ENCODE results near the gene RASSF3.
A peak's percentile ranks its signal among the peaks of the same experiment; 100 is the strongest.

The RASSF3 gene

DNA sequence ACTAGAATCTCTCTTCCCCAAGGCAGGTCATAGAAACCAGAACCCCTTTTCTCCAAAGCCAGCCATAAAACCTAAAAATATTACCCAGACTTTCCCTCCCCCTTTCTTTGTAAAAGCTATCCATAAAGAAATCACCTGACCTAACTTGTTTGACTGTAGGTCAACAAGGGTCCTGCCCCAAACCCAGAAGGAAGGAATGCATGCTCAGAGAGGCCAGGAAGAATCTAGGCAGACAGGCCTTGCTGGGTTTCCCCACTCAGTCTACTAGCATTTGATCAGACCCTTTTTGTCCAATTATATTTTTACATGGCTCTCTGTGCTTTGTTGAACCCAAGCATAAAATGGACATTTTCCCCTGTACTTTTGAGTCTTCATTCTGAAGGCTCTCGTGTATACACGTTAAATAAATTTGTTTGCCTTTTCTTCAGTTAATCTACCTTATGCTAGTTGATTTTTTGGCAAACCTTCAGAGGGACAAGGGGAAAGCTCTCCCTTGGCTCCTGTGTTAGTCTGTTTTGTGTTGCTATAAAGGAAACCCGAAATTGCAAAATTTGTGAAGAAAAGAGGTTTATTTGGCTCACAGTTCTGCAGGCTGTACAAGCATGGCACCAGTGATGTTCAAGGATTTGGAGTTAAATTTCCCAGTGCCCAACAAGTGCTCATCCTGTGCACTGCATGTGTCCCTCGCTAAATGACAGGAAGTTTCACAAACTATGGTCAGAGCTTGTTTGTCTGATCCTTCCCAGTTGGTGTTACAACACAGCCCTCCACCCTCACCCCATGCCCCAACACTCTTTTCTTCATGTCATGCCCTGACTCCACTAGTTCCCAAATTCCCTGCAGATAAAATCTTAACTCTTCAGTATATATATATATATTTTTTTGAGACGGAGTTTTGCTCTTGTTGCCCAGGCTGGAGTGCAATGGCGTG, 14.2 kb upstream of the RASSF3 start:
- 90 to 92% methylated on average over 6 of the region's 6 CpGs for whole genome bisulfite sequencing, 2 experiments
- Histone ChIP-seq H3K4me1 (ENCODE audit: control insufficient read depth, insufficient read depth, low read length) (no peaks in the 10 kb centered on the region), H3K27me3 (ENCODE audit: control insufficient read depth, insufficient read depth, low read length, poor library complexity, severe bottlenecking) (no peaks in the 10 kb centered on the region), H3K4me3 (ENCODE audit: insufficient read depth, low read depth, low read length) (no peak overlapping the region), H3K9me3 (ENCODE audit: control insufficient read depth, low read length) (no peaks in the 10 kb centered on the region), H3K27ac (ENCODE audit: insufficient read depth, low read depth, low read length, poor library complexity, severe bottlenecking) (no peak overlapping the region), H3K36me3 (ENCODE audit: control insufficient read depth, insufficient read depth, low read length) (no peaks in the 10 kb centered on the region)

DNA sequence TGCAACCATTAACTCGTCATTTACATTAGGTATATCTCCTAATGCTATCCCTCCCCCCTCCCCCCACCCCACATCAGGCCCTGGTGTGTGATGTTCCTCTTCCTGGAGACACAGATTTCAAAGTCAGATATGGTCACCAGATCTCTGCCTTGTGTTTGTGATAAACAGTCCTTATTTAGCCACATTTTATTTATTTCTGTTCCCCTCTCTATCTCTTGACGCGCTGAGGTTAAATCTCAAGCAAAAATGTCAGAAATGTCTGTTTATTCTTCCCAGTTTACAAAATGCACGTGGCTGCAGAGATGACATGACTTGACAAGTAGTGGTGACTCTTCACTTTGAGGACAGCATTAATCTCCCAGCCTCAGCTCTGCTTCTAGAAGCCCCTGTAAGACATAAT, 11.5 kb upstream of the RASSF3 start:
- Histone ChIP-seq H3K27ac (ENCODE audit: insufficient read depth, low read depth, low read length, poor library complexity, severe bottlenecking) (no peak overlapping the region), H3K4me3 (ENCODE audit: insufficient read depth, low read depth, low read length) (no peak overlapping the region), H3K4me1 (ENCODE audit: control insufficient read depth, insufficient read depth, low read length) (no peaks in the 10 kb centered on the region), H3K36me3 (ENCODE audit: control insufficient read depth, insufficient read depth, low read length) (no peaks in the 10 kb centered on the region), H3K27me3 (ENCODE audit: control insufficient read depth, insufficient read depth, low read length, poor library complexity, severe bottlenecking) (no peaks in the 10 kb centered on the region), H3K9me3 (ENCODE audit: control insufficient read depth, low read length) (no peaks in the 10 kb centered on the region)
- WGBS, 2 experiments: 84 to 87% methylated on average over 4 of the region's 4 CpGs

DNA sequence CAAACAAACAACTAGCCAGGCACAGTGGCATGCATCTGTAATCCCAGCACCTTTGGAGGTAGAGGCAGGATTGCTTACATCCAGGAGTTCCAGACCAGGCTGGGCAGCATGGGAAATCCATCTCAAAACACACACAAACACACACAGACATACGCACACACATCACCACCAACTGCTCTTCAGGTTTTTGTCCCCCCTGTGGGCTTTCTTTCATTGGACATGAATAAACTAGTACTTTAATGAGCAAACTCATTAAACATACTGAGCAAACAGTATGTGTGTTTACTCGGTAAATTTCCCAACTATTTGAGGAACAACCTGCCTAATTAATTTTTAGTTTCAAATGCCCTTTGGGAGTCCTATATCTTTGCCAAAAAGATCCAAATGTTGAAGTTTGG, 10.1 kb upstream of the RASSF3 start:
- H3K4me3 ChIP-seq (ENCODE audit: insufficient read depth, low read depth, low read length): no peak overlapping the region
- no peak overlapping the region for H3K27ac ChIP-seq (ENCODE audit: insufficient read depth, low read depth, low read length, poor library complexity, severe bottlenecking)
- no peaks in the 10 kb centered on the region for H3K9me3 ChIP-seq (ENCODE audit: control insufficient read depth, low read length)
- no peaks in the 10 kb centered on the region for H3K36me3 ChIP-seq (ENCODE audit: control insufficient read depth, insufficient read depth, low read length)
- 89 to 94% methylated on average over 2 of the region's 2 CpGs for WGBS, 2 experiments
- no peaks in the 10 kb centered on the region for H3K4me1 ChIP-seq (ENCODE audit: control insufficient read depth, insufficient read depth, low read length)
- H3K27me3 ChIP-seq (ENCODE audit: control insufficient read depth, insufficient read depth, low read length, poor library complexity, severe bottlenecking): no peaks in the 10 kb centered on the region

DNA sequence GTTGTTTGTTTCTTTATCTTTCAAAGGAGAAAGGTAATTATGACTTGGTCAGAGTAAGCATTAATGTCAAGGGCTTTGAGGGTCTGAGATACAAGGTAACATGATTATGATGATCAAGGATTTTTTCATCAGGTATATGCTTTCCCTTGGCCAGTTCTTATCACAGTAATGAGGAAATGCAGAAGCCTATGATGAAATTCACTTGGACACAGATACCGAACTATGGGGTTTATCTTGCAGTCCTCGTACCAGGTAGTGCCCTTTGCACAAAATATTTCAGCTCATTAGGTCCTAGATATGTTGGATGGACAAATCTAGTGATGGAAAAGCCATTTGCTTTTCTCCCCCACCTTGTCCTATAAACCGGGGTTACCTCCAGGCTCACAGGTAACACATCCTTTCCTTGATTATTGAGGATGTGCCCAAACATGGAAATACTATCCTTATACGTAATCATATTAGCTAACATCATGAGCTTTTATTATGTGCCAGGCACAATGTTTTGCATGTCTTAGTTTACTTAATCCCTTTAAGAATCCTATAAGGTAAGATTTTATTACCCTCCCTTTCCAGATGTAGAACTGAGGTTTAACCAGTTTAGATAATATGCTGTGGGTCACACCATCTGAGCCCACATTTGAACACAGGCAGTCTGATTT, 7.0 kb upstream of the RASSF3 start:
- 91 to 96% methylated on average over 4 of the region's 4 CpGs for WGBS, 2 experiments
- Histone ChIP-seq H3K4me1 (ENCODE audit: control insufficient read depth, insufficient read depth, low read length) (no peaks in the 10 kb centered on the region), H3K27ac (ENCODE audit: insufficient read depth, low read depth, low read length, poor library complexity, severe bottlenecking) (no peak overlapping the region)

DNA sequence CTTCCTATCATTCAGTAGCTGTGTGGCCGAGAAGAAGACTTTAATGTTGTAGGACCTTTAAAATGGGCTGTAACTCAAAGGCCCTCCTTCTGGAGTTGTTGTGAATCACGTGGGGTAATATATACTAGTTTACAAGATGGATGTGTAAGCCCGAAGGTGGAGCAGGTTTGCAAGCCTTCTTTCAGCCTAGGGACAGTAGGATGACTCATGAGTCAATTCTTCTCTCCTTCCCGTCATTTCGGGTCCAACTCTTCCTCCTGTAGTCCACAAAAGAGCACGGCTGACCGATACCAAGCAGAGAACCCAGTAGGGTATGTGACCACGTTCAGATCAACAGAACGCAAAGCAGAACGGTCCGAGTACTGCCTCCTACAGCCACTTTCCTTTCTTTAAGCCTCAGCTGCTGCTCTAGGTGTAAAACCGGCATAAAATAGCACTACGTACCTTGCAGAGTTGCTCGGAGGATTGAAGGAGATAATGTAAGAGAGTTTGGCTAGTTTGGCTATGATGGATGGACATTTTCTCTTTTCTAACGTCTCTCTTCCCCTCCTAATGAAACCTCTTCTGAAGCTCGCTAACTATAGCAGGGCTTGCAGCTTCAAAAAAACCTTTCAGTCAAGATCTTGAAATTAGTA, 1.3 kb upstream of the RASSF3 start:
- Histone ChIP-seq H3K9me3 (ENCODE audit: control insufficient read depth, low read length) (no peaks in the 10 kb centered on the region), H3K36me3 (ENCODE audit: control insufficient read depth, insufficient read depth, low read length) (no peaks in the 10 kb centered on the region), H3K4me3 (ENCODE audit: insufficient read depth, low read depth, low read length) (peak overlapping the region; percentile 80), H3K27ac (ENCODE audit: insufficient read depth, low read depth, low read length, poor library complexity, severe bottlenecking) (peak overlapping the region; percentile 74), H3K4me1 (ENCODE audit: control insufficient read depth, insufficient read depth, low read length) (no peaks in the 10 kb centered on the region), H3K27me3 (ENCODE audit: control insufficient read depth, insufficient read depth, low read length, poor library complexity, severe bottlenecking) (no peaks in the 10 kb centered on the region)
- 6 to 9% methylated on average over 16 of the region's 16 CpGs for WGBS, 2 experiments

More for the DNA sequence above, 7.0 kb upstream of the RASSF3 start:
- H3K27me3 ChIP-seq (ENCODE audit: control insufficient read depth, insufficient read depth, low read length, poor library complexity, severe bottlenecking): no peaks in the 10 kb centered on the region
- H3K9me3 ChIP-seq (ENCODE audit: control insufficient read depth, low read length): no peaks in the 10 kb centered on the region
- H3K4me3 ChIP-seq (ENCODE audit: insufficient read depth, low read depth, low read length): no peak overlapping the region
- no peaks in the 10 kb centered on the region for H3K36me3 ChIP-seq (ENCODE audit: control insufficient read depth, insufficient read depth, low read length)

GRCh38 chr12:64609536-64610078, 688 bp upstream of the RASSF3 start:
- 0% methylated on average over 14 to 15 of the region's 15 CpGs for WGBS, 2 experiments
- peak overlapping the region; percentile 74 for H3K27ac ChIP-seq (ENCODE audit: insufficient read depth, low read depth, low read length, poor library complexity, severe bottlenecking)
- no peaks in the 10 kb centered on the region for H3K4me1 ChIP-seq (ENCODE audit: control insufficient read depth, insufficient read depth, low read length)

GRCh38 chr12:64610660-64611340, 505 bp downstream of the RASSF3 start:
- Histone ChIP-seq H3K27me3 (ENCODE audit: control insufficient read depth, insufficient read depth, low read length, poor library complexity, severe bottlenecking) (no peaks in the 10 kb centered on the region), H3K27ac (ENCODE audit: insufficient read depth, low read depth, low read length, poor library complexity, severe bottlenecking) (peak overlapping the region; percentile 81), H3K4me3 (ENCODE audit: insufficient read depth, low read depth, low read length) (peak overlapping the region; percentile 80), H3K9me3 (ENCODE audit: control insufficient read depth, low read length) (no peaks in the 10 kb centered on the region), H3K4me1 (ENCODE audit: control insufficient read depth, insufficient read depth, low read length) (no peaks in the 10 kb centered on the region), H3K36me3 (ENCODE audit: control insufficient read depth, insufficient read depth, low read length) (no peaks in the 10 kb centered on the region)
- WGBS, 2 experiments: 0 to 1% methylated on average over 60 of the region's 60 CpGs

More at GRCh38 chr12:64609536-64610078, 688 bp upstream of the RASSF3 start:
- Histone ChIP-seq H3K9me3 (ENCODE audit: control insufficient read depth, low read length) (no peaks in the 10 kb centered on the region), H3K27me3 (ENCODE audit: control insufficient read depth, insufficient read depth, low read length, poor library complexity, severe bottlenecking) (no peaks in the 10 kb centered on the region), H3K36me3 (ENCODE audit: control insufficient read depth, insufficient read depth, low read length) (no peaks in the 10 kb centered on the region), H3K4me3 (ENCODE audit: insufficient read depth, low read depth, low read length) (peak overlapping the region; percentile 80)

DNA sequence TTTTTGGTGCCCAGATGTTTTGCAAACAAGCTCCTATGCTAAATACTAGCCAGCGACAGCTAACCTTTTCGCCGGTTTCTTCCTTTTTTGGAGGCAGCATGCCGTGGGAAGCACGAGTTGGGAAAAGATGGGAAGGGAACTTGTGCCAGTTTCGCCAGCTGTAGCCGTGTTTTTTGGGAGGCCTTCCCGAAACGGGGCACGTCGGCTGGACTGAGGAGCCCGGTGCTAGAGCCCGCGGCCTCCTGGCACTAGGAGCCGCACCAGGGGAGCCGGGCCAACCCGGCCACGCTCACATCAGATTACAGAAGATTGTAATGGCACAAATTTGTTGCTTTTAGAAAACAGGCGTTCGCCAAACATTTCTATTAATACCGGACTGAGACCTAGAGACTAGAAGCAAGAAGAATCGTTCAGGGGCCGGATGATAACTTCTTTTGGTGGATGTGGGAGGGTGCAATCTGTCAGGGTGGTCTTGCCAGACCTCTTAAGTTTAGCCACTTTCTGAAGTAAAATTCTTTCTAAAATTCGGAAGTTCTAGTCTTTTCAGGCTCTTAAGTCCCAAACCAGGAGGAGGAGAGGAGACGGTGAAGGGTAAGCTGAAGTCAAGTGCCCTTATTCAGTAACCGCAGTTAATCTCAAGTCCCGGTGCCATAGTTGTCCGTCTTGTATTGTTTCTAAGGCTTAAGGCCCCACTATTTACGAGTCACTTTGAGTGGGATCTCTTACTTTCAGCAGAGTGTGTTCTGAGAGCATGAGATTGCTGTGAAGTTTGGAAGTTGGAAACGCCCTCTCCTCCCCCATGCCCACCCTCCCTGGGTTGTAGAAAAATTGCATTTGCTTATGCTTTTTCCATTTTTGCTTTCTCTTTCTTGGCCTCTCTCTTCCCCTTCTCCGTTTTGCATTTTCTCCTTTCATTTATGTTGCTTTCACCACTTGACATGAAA, 1.3 kb downstream of the RASSF3 start:
- H3K9me3 ChIP-seq (ENCODE audit: control insufficient read depth, low read length): no peaks in the 10 kb centered on the region
- H3K4me1 ChIP-seq (ENCODE audit: control insufficient read depth, insufficient read depth, low read length): no peaks in the 10 kb centered on the region
- 3 to 5% methylated on average over 31 of the region's 31 CpGs for WGBS, 2 experiments
- no peak overlapping the region for H3K27ac ChIP-seq (ENCODE audit: insufficient read depth, low read depth, low read length, poor library complexity, severe bottlenecking)
- no peaks in the 10 kb centered on the region for H3K36me3 ChIP-seq (ENCODE audit: control insufficient read depth, insufficient read depth, low read length)
- no peaks in the 10 kb centered on the region for H3K27me3 ChIP-seq (ENCODE audit: control insufficient read depth, insufficient read depth, low read length, poor library complexity, severe bottlenecking)
- peak overlapping the region; percentile 80 for H3K4me3 ChIP-seq (ENCODE audit: insufficient read depth, low read depth, low read length)

- H3K4me1 ChIP-seq (ENCODE audit: control insufficient read depth, insufficient read depth, low read length): no peaks in the 10 kb centered on the region
- whole genome bisulfite sequencing, 2 experiments: 71 to 95% methylated on average over 1 to 3 of the region's 4 CpGs
- H3K9me3 ChIP-seq (ENCODE audit: control insufficient read depth, low read length): no peaks in the 10 kb centered on the region
- no peak overlapping the region for H3K27ac ChIP-seq (ENCODE audit: insufficient read depth, low read depth, low read length, poor library complexity, severe bottlenecking)
- H3K36me3 ChIP-seq (ENCODE audit: control insufficient read depth, insufficient read depth, low read length): no peaks in the 10 kb centered on the region
- H3K27me3 ChIP-seq (ENCODE audit: control insufficient read depth, insufficient read depth, low read length, poor library complexity, severe bottlenecking): no peaks in the 10 kb centered on the region
- H3K4me3 ChIP-seq (ENCODE audit: insufficient read depth, low read depth, low read length): no peak overlapping the region
These were observed 2.5 kb downstream of the RASSF3 start for GRCh38 chr12:64612843-64613242.

Measured in ectodermal cell (in vitro differentiated cells).